Bronchial smooth muscle cell (primary cell): ENCODE measurements around the gene HTR6. TPM values are rescaled to one million over a fixed set of nuclear protein-coding genes. Genes with fewer than 3 reads are reported as not detected.

Experiments used
- total RNA-seq: library from RNA; depleted of rRNA; stranded (reverse); fragments of >200 nt; gene quantifications from 2 replicates; pipeline ENCODE4 v1.2.1, GENCODE V29; 2014

The HTR6 gene
- under 0.01 TPM in 1 of 2 replicates, not detected in the other for total RNA-seq

DNA sequence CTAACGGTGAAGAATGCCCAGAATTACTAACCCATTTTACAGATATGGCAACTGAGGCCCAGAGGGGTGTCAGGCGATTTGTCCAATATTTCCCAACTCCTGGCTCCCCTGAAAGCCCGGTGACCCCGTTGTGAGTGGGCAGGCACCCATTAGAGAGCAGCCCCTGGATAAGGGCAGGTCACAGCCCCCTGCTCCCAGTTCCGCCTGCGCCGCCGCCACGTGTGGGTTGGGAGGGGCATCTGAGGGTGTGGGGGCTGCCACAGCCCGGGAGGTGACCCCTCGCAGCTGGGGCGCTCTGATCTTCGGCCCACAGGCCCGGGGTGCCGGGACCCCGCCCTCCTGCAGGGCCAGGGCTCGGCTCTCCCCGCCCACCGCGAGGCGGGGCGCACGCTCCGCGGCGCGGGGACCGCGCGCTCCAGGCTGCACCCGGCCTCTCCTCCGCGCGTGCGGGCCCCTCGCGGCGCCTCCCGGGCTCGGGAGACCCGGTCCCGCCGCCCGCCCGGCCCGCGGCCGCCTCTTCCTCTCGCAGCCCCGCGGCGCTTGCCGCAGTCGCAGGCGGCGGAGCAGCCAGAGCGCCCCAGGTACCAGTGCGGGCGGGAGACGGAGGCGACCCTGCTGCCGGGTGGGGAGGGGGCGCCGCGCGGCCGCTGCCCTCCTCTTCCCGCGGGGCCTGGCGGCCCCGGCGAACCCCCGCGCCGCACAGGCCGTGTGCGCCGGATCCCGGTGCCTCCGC is at the start of gene HTR6:
Gene HTR6, plus strand, starts transcription at position 423 of the 733 bp plus-strand sequence. CDS start 879 bp downstream, outside the sequence.

DNA sequence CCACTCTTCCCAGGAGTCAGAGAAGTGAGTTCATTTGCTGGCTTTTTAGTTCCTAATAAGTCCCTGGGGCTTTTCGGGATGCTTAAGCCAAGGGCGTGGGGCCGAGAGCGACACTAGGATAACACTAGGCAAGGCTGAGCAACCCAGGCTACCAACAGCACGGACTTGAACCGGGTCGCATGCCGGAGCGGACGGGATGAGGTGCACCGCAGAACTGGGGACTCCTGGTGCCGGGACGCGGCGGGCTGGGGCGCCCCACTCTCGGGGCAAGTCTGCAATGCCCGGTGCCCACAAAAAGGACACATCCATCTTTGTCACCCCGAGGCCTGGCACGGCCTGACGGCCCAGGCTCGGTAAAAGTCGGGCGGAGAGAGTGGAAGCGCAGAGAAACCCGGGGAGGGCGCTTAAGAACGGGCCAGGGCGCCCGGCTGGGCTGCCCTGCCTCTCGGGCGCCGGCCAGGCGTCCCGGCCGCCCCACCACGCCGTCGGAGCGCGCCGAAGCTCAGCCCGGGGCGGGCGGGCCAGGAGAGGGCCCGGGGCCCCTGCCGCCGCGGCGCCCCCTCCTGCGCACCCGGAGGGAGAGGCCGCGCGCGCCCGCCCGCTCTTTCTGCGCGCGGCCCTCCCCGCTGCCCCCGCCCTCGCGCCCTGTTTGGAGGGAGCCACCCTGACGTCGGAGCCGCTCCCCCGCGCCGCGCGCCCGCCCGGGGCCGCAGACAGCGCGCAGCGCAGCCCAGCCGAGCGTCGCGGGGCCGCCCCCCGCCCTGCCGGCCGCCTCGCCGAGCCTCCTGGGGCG is 20.9 kb upstream of the HTR6 start, which contains the start of gene NBL1:
Gene NBL1, plus strand, starts transcription at position 710 of the 793 bp plus-strand sequence. CDS start 10,720 bp downstream, outside the sequence.

Other genes starting within 250 kb of the HTR6 start
- gene CAPZB, start 179.3 kb upstream of the HTR6 start, total RNA-seq, result 137 and 155 TPM in 2 replicates
- 192 and 338 TPM in 2 replicates for gene NBL1, start 20.6 kb upstream of the HTR6 start, total RNA-seq
- gene TMCO4, start 135.0 kb downstream of the HTR6 start, total RNA-seq, result 13.7 and 16.5 TPM in 2 replicates
- not detected in 2 replicates for gene RNF186, start 150.4 kb downstream of the HTR6 start, total RNA-seq
- gene OTUD3, start 217.5 kb downstream of the HTR6 start, total RNA-seq, result 4.1 and 4.8 TPM in 2 replicates